SJCRH30 (cell line): ENCODE results near the gene IMP3. TPM values are rescaled to one million over a fixed set of nuclear protein-coding genes. Genes with fewer than 3 reads are reported as not detected.
"Not testable (repeated sequence)": the region's sequence is repeated elsewhere in the genome, so short reads cannot be mapped to it uniquely, and the experiment has no call there.

Experiments used
- DNase-seq, 2 experiments: peaks; one replicate each; pipeline ENCODE4 v3.0.0-alpha.2; 2015 to 2020
- H3K27ac ChIP-seq: fragments of 250-450 bp; sonication (Bioruptor Pico); 2 replicates; pipeline ENCODE4 v1.5.1; 2020; ENCODE audit warnings: mild to moderate bottlenecking, moderate library complexity
- H3K27me3 ChIP-seq: fragments of 250-450 bp; sonication (Bioruptor Pico); 2 replicates; pipeline ENCODE4 v1.5.1; 2020; ENCODE audit warnings: mild to moderate bottlenecking, moderate library complexity
- H3K36me3 ChIP-seq: fragments of 250-450 bp; sonication (Bioruptor Pico); 2 replicates; pipeline ENCODE4 v1.5.1; 2020; ENCODE audit warnings: mild to moderate bottlenecking, moderate library complexity
- H3K4me1 ChIP-seq: fragments of 250-450 bp; sonication (Bioruptor Pico); 2 replicates; pipeline ENCODE4 v1.5.1; 2020; ENCODE audit warnings: mild to moderate bottlenecking, moderate library complexity
- H3K4me3 ChIP-seq: fragments of 250-450 bp; sonication (Bioruptor Pico); 2 replicates; pipeline ENCODE4 v1.5.1; 2020; ENCODE audit warnings: mild to moderate bottlenecking, moderate library complexity
- H3K9me3 ChIP-seq: fragments of 250-450 bp; sonication (Bioruptor Pico); replicated peaks from 2 replicates; pipeline ENCODE4 v1.5.1; 2020; ENCODE audit warnings: mild to moderate bottlenecking, moderate library complexity
- total RNA-seq: library from RNA; depleted of rRNA; stranded (reverse); fragments of >200 nt; shearing (Covaris generic); gene quantifications from 2 replicates; pipeline ENCODE4 v1.2.3, GENCODE V29; 2014; rRNA removed

Gene IMP3, protein sequence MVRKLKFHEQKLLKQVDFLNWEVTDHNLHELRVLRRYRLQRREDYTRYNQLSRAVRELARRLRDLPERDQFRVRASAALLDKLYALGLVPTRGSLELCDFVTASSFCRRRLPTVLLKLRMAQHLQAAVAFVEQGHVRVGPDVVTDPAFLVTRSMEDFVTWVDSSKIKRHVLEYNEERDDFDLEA
- 58.5 and 60.9 TPM in 2 replicates for total RNA-seq

DNA sequence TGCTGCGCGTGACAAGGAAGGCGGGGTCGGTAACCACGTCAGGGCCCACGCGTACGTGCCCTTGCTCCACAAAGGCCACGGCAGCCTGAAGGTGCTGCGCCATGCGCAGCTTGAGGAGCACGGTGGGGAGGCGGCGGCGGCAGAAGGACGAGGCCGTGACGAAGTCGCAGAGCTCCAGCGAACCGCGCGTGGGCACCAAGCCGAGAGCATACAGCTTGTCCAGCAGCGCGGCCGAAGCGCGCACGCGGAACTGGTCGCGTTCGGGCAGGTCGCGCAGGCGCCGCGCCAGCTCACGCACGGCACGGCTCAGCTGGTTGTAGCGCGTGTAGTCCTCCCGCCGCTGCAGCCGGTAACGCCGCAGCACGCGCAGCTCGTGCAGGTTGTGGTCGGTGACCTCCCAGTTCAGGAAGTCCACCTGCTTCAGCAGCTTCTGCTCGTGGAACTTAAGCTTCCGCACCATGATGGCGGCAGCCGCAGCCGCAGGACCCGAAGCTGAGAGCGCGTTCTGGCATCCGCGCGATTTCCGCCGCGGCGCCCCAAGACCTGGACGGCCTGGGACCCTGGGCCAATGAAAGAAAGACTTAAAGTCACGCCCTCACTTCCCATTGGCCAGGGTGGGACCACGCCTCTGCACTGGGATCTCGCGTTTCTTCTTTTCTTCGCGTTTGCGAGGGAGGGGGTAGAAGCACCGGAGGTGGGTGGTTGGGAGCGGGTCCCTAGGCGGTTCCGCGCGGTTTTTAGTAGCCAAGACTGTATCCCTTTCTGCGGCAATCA is at the start of gene IMP3:
Gene IMP3 (minus strand): TSS at position 516 of the 774 bp plus-strand sequence. CDS start 56 bp downstream, at position 460.
- DNase-seq, result peak; percentile 95 to 98
- Histone ChIP-seq H3K27me3 (no peaks in the 10 kb centered on the region), H3K27ac (peak within 1 kb of the TSS; percentile 61), H3K36me3 (no peaks in the 10 kb centered on the region), H3K9me3 (no peaks in the 10 kb centered on the region), H3K4me3 (peak within 1 kb of the TSS; percentile 89), H3K4me1 (no peaks in the 10 kb centered on the region)

DNA sequence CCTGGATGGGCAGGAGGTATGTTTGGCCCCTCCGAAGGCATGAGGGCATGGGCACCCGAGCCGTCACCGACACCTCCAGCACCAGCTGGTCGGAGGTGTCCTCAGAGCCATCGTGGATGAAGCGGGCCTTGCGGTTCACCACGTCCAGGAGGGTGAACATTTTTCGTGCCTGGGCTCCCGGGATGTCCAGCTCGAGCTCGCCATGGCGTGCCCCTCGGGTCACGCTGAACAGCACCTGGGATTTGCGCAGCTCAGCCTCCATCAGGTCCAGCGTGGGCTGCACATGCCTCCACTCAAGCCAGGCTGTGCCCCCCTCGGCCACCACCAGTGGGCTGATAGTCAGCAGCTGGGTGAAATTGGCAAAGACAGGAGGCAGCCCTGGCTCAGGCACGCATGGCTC is 49.4 kb upstream of the IMP3 start:
- DNase-seq, H3K36me3 ChIP-seq, H3K4me3 ChIP-seq, H3K27me3 ChIP-seq, H3K9me3 ChIP-seq, H3K27ac ChIP-seq: not testable (repeated sequence)
- H3K4me1 ChIP-seq, result peaks cover 10% of the 10 kb centered on the region

DNA sequence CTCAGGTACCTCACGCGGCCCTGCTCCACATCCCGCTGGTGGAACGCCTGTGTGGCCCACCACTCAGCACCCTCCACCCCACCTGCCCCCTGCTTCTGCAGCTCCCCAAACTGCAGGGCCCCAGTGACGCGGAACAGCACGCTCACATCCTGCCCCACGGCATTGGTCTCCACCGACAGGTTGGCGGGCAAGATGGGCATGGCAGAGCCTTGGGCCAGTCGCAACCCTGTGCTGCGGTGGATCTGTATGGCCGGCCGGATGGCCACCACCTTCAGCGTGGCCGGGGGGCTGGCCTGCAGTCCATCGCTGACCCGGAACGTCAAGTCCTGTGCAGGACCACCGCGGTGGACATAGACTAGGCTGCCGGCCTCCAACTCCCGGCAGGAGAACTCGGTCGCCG is 48.8 kb upstream of the IMP3 start:
- H3K4me1 ChIP-seq, result peaks cover 6% of the 10 kb centered on the region; the same call in 1 of the 2 replicates
- H3K27ac ChIP-seq, result no peak overlapping the region
- no peaks in the 10 kb centered on the region for H3K9me3 ChIP-seq
- peaks cover 3% of the 10 kb centered on the region; the same call in 1 of the 2 replicates for H3K36me3 ChIP-seq
- no peak overlapping the region for H3K4me3 ChIP-seq
- no peaks in the 10 kb centered on the region for H3K27me3 ChIP-seq
- DNase-seq, result no peak

DNA sequence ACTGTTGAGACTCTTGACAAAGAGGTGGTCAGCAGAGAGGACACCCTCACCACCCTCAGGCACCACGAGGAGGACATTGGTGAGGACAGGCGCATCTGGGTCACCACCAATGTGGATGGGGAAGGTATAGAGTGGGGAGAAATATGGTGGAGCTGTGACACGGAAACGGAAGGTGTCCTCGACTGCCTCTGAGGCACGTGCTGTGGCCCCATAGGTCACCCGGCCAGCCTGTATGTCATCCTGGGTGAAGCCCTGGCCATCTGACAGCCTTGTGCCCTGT is 48.2 kb upstream of the IMP3 start:
- DNase-seq, result no peak
- no peak overlapping the region for H3K27ac ChIP-seq
- H3K27me3 ChIP-seq, result no peaks in the 10 kb centered on the region
- peaks cover 3% of the 10 kb centered on the region; the same call in 1 of the 2 replicates for H3K36me3 ChIP-seq
- no peaks in the 10 kb centered on the region for H3K9me3 ChIP-seq
- no peak overlapping the region for H3K4me3 ChIP-seq
- peaks cover 2% of the 10 kb centered on the region; the same call in 1 of the 2 replicates for H3K4me1 ChIP-seq

DNA sequence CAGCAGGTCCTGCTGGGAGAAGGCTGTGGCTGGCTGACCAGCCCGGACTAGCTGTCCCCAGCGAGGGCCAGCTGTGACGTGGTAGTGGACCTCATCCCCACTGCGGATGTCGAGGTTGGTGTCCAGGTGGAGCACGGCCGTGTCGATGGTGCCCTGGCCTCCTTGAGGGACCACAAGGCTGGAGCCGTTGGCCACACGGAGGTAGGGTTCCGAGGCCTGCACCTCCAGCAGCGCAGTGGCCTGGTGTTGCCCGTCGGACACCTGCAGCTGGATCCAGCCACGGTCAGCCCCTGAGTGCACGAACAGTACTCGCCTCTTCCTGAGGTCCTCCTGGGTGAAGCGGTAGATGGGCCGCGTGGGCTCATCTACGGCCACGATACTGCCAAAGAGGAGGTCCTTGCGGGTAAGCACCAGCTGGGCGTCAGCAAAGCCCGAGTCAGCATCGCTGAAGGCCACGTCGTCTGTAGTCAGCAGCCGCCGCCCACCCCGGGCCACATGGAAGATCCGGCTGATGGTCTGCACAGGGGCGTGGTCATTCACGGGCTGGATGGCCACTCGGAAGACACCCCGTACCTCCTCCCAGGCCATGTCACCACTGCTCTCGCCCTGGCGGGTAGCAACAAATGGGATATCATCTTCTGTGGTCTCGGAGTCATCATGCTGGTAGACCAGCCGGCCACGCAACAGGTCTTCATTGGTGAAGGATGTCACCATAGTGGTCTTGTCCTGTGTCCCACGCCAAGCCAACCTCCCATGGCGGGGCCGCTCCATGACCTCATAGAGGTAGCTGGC is 47.7 kb upstream of the IMP3 start:
- Histone ChIP-seq H3K9me3 (no peaks in the 10 kb centered on the region), H3K4me1 (no peaks in the 10 kb centered on the region), H3K27ac (no peak overlapping the region), H3K27me3 (no peaks in the 10 kb centered on the region), H3K36me3 (peaks cover 3% of the 10 kb centered on the region; the same call in 1 of the 2 replicates), H3K4me3 (no peak overlapping the region)
- DNase-seq, result no peak

DNA sequence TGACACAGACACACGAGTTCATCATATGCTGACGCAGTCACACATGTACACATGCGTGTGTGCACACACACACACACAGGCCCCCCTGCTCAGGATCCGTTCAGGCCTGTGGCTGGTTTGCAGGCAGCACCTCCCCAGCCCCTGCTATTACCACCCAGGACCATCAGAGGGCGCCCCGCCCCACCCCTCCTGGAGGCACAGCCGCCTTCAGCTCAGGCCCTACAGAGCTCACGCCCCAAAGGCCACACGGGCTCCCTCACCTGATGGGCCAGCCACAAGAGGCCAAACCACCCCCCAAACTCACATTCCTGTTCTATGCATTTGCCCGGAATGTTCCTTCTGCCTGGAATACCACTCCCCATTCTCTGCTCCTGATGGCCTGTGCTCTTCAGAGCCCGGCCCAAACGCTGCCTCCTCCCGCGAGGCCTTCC is 46.2 kb upstream of the IMP3 start:
- not testable (repeated sequence) for H3K4me1 ChIP-seq, H3K4me3 ChIP-seq, H3K27me3 ChIP-seq, H3K9me3 ChIP-seq, H3K27ac ChIP-seq, H3K36me3 ChIP-seq
- peak; percentile 73 to 77 for DNase-seq

DNA sequence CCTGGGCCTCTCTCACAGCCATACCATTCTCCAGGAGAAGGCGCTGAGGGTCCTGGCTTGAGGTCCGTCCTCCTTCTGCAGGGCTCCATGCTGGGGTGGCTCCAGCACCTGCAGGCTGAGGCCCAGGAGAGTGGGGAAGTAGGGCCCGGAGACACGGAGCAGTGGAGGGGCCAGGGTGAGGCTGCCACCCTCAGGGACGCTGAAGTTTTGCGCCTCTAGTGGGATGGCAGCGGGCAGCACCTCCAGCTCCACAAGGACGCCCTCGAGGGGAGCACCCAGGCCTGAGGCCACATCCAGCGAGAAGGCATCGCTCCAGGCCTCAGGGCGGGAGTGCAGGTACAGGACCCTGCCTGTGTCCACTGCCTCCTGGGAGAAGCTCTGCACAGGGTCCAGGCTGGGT is 45.2 kb upstream of the IMP3 start:
- no peak for DNase-seq
- Histone ChIP-seq H3K36me3 (peaks cover 3% of the 10 kb centered on the region; the same call in 1 of the 2 replicates), H3K27me3 (no peaks in the 10 kb centered on the region), H3K4me3 (no peak overlapping the region), H3K27ac (no peak overlapping the region), H3K4me1 (no peaks in the 10 kb centered on the region), H3K9me3 (no peaks in the 10 kb centered on the region)

DNA sequence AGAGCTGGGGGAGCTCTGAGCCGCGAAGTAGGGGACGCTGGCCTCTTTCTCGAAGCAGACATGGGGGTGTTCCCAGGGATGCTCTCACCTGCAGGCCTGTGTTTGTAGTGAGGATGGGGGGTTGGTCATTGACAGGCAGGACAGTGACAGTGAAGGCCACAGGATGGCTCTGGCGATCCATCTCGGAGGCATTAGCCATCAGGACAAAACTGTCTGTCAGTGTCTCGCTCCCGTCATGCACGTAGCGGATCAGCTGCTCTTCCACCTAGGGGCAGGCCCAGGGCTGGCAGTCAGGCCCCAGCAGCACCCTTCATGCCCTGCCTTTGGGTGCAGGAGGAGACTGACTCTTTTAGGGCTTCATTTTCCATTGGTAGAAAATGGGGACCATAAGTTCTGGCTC is 44.6 kb upstream of the IMP3 start:
- no peaks in the 10 kb centered on the region for H3K27me3 ChIP-seq
- H3K27ac ChIP-seq, result no peak overlapping the region
- H3K9me3 ChIP-seq, result no peaks in the 10 kb centered on the region
- DNase-seq, result no peak
- H3K36me3 ChIP-seq, result peaks cover 3% of the 10 kb centered on the region; the same call in 1 of the 2 replicates
- no peaks in the 10 kb centered on the region for H3K4me1 ChIP-seq
- H3K4me3 ChIP-seq, result no peak overlapping the region

DNA sequence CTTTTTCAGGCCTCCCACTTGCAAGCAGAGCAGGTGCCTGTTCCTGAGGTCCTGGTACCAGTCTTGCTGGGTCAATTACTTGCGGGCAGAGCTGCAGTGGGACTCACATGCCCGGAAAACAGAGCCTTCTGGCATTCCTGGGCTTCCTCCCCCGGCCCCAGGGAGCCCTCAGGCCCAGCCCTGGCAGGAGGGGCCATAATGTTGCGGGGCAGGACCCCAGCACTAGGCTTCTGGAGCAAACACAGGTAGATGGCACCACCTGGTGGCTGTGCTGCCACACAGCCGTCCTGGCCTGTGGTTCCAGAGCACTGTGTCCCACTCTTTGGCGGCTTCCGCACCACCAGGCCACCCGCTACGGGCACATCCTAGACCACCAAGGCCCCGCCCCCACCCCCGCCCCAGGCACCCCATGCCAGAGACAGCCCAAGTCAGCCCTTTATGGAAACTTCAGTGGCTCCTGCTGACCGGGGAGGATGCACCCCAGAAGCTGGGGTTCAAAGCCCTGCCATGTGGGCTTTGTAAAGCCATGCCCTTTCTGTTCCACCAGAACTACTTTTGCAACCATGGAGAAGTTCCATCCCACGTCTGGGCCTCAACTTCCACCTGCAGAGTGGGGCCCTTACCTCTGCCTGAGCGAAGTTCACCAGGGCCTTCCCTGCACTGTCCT is 43.8 kb upstream of the IMP3 start:
- not testable (repeated sequence) for H3K36me3 ChIP-seq, H3K4me1 ChIP-seq
- peak; percentile 76 to 85 for DNase-seq

DNA sequence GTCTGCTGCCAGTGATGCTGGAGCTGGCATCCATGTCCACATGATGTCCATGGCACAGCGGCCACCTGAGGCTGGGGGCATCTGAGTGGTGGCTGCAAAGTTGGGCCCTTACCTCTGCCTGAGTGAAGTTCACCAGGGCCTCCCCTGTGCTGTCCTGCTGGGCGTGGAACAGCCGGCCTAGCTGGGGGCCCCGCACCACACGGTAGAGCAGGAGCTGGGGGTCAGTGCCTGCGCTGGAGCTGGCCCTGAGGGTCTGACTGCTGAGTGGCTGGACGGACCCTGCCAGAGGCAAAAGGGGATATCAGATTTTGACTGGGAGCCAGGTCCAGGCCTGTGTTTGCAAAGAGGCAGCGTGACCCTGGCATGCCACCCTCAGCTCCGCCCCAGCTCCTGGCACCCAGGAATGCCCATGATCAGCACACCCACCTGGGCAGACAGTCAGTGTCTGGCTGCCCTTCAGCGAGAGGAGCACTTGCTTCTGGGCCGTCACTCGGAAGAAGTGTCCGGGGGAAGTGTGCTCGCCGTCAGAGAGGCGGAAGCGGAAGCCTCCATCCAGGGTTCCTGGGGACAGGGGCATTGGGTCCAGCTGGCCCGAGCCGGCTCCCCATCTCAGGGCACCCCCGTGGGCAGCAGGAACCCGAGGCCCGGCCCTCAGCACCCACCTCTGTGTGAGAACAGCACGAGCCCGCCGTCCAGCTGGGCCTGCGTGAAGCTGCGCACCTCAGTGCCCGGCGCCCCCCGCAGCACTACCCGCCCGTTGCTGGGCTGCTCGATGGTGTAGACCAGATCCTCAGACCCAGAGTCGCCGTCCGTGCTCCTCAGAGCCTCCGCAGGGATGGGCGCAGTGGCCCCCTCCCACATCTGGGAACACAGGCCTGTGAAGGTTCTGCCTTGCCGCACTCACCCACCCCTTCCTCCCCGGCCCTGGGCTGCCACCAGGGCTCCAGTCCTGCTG is 42.4 kb upstream of the IMP3 start:
- no peak overlapping the region for H3K27ac ChIP-seq
- no peak for DNase-seq
- peaks cover 3% of the 10 kb centered on the region; the same call in 1 of the 2 replicates for H3K36me3 ChIP-seq
- no peaks in the 10 kb centered on the region for H3K27me3 ChIP-seq
- no peaks in the 10 kb centered on the region for H3K9me3 ChIP-seq
- H3K4me1 ChIP-seq, result no peaks in the 10 kb centered on the region
- no peak overlapping the region for H3K4me3 ChIP-seq

More for the DNA sequence above, 43.8 kb upstream of the IMP3 start:
- H3K27me3 ChIP-seq, H3K9me3 ChIP-seq, H3K4me3 ChIP-seq, H3K27ac ChIP-seq: not testable (repeated sequence)

DNA sequence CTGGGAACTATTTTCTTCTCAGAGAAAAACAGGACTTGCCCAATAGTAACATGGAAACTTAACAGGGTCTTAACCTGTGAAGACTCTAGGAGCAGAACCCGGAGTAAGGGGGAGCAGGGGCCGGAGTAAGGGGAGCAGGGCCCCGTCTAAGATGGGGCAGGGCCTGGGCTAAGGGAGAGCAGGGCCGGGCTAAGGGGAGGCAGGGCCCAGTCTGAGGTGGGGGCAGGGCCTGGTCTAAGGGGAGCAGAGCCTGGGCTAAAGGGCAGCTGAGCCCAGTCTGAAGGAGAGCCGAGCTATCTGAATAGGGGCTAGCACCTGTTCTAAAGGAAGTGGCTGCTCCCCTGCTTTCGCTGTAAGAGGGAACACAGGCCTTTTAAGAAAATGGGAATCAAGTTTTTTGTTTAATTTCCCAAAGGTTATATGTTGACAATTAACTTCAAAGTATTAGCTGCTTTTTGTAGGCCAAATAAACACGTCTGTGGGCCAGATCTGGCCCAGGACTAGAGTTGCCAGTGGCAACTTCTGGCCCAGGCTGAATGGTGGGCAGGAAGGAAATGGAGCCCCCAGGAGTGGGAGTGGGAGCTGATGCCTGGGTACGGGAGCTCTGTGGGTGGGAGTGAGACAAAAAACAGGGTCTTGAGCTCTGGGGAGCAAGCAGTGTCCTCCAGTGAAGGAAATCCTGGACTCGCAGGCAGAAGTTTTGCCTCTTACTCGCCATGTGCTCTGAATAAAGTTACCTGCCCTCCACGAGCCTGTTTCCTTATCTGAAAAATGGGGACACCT is 40.2 kb upstream of the IMP3 start:
- no peak overlapping the region for H3K4me3 ChIP-seq
- H3K9me3 ChIP-seq, result no peaks in the 10 kb centered on the region
- DNase-seq, result no peak
- H3K27me3 ChIP-seq, result no peaks in the 10 kb centered on the region
- no peak overlapping the region for H3K27ac ChIP-seq
- peaks cover 3% of the 10 kb centered on the region; the same call in 1 of the 2 replicates for H3K36me3 ChIP-seq
- no peaks in the 10 kb centered on the region for H3K4me1 ChIP-seq

DNA sequence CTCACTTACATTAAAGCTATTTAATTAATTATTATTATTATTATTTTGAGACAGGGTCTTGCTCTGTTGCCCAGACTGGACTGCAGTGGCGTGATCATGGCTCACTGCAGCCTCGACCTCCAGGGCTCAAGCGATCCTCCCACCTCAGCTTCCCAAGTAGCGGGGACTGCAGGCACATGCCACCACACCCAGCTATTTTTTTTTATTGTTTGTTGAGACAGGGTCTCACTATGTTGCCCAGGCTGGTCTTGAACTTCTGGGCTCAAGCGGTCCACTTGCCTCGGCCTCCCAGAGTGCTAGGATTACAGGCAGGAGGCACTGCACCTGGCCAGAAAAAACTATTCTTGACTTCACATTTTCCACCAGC is 38.3 kb upstream of the IMP3 start:
- not testable (repeated sequence) for DNase-seq, H3K4me3 ChIP-seq, H3K36me3 ChIP-seq, H3K27ac ChIP-seq, H3K27me3 ChIP-seq, H3K9me3 ChIP-seq
- peaks cover 15% of the 10 kb centered on the region for H3K4me1 ChIP-seq
